ENCODE measurements around the gene FGF4.

Gene FGF4

DNA sequence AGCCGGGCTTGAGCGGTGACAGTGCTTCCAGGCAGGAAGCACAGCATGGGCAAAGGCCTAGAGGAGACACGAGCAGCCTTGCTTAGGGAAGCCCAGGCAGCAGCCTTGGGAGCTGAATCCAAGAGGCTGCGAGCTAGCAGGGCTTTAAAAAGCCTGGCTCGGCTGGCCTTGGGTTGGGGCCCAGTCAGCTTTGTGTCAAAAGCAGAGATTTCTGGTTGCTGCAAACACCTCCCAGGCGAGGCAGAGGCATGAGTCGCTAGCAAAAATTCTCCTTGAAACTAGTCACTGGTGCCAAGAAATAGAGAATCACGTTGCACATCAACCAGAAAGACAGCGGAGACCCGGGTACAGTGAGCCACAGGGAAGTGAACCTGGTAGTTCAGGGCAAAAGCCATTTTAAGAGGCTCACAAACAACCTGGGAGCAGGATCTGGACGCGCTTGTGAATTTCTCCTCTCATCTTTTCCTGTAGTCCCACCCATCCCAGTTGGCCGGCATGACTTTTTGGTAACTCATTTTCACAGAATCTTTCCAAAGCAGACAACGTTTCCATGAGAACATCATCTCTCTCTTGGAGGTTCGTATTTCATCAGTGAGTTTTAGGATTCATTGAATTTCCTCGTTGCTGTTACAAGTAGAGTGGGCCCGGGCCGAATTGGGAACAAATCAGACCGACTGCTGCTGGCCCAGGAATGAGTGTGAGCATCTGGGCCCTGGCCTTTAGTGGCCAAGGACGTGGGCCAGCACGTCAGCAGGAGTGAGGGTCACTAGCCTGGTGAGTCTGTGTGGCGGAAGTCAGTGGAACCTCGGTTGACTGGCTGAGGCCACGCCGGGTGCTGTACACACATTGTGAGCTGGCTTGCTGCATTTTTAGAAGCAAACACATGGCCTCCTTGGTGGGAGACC, 16.4 kb upstream of the FGF4 start:
- no peaks in the 10 kb centered on the region for H3K36me3 ChIP-seq
- H3K27ac ChIP-seq: no peak overlapping the region
- H3K4me3 ChIP-seq (ENCODE audit: low read depth, low read length): no peak overlapping the region
- DNase-seq: no peak
- TF ChIP-seq, protein P1, sequence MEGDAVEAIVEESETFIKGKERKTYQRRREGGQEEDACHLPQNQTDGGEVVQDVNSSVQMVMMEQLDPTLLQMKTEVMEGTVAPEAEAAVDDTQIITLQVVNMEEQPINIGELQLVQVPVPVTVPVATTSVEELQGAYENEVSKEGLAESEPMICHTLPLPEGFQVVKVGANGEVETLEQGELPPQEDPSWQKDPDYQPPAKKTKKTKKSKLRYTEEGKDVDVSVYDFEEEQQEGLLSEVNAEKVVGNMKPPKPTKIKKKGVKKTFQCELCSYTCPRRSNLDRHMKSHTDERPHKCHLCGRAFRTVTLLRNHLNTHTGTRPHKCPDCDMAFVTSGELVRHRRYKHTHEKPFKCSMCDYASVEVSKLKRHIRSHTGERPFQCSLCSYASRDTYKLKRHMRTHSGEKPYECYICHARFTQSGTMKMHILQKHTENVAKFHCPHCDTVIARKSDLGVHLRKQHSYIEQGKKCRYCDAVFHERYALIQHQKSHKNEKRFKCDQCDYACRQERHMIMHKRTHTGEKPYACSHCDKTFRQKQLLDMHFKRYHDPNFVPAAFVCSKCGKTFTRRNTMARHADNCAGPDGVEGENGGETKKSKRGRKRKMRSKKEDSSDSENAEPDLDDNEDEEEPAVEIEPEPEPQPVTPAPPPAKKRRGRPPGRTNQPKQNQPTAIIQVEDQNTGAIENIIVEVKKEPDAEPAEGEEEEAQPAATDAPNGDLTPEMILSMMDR (IDR thresholded peaks at IDR 0.05; ENCODE audit: low read depth, low read length): no peak
- H3K9me3 ChIP-seq (ENCODE audit: severe bottlenecking): no peaks in the 10 kb centered on the region
- no peaks in the 10 kb centered on the region for H3K27me3 ChIP-seq (ENCODE audit: insufficient read depth, low read depth, severe bottlenecking)

- DNase-seq: no peak
Measured at GRCh38 chr11:69788956-69789355, 13.8 kb upstream of the FGF4 start.

GRCh38 chr11:69787906-69788305, 12.8 kb upstream of the FGF4 start:
- Histone ChIP-seq H3K27me3 (ENCODE audit: insufficient read depth, low read depth, severe bottlenecking) (no peaks in the 10 kb centered on the region), H3K9me3 (ENCODE audit: severe bottlenecking) (no peaks in the 10 kb centered on the region), H3K27ac (no peak overlapping the region), H3K36me3 (no peaks in the 10 kb centered on the region), H3K4me3 (ENCODE audit: low read depth, low read length) (no peak overlapping the region)
- no peak for DNase-seq
- TF ChIP-seq, protein P1 (IDR thresholded peaks at IDR 0.05; ENCODE audit: low read depth, low read length): no peak

More at GRCh38 chr11:69788956-69789355, 13.8 kb upstream of the FGF4 start:
- Histone ChIP-seq H3K27me3 (ENCODE audit: insufficient read depth, low read depth, severe bottlenecking) (no peaks in the 10 kb centered on the region), H3K27ac (no peak overlapping the region), H3K4me3 (ENCODE audit: low read depth, low read length) (no peak overlapping the region), H3K9me3 (ENCODE audit: severe bottlenecking) (no peaks in the 10 kb centered on the region), H3K36me3 (no peaks in the 10 kb centered on the region)
- TF ChIP-seq, protein P1 (IDR thresholded peaks at IDR 0.05; ENCODE audit: low read depth, low read length): no peak

- no peak for DNase-seq
- H3K4me3 ChIP-seq (ENCODE audit: low read depth, low read length): no peak overlapping the region
- TF ChIP-seq, protein P1 (IDR thresholded peaks at IDR 0.05; ENCODE audit: low read depth, low read length): no peak
- no peaks in the 10 kb centered on the region for H3K9me3 ChIP-seq (ENCODE audit: severe bottlenecking)
- H3K36me3 ChIP-seq: no peaks in the 10 kb centered on the region
- H3K27me3 ChIP-seq (ENCODE audit: insufficient read depth, low read depth, severe bottlenecking): no peaks in the 10 kb centered on the region
- H3K27ac ChIP-seq: no peak overlapping the region
Measured at GRCh38 chr11:69787457-69787856, 12.3 kb upstream of the FGF4 start.

DNA sequence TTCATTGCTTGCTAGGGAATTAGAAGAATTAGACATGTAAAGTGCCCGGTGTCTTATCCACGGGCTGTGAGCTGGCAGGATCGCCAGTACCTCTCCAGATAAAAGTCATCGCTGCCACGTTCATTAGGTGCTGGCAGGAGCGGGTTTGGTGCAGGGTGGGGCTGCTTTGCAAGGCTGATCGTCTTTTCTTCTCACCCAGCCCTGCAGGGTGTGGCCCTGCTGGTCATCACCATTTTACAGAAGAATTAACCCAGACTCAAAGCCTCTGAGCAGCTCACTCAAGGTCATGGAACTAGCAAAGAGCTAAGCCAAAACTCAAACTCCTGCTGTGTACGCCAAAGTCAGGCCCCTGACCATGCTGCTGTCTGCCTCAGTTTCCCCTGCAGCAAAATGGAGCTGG, 6.1 kb upstream of the FGF4 start:
- TF ChIP-seq, protein P1 (IDR thresholded peaks at IDR 0.05; ENCODE audit: low read depth, low read length): no peak
- peaks cover 2% of the 10 kb centered on the region for H3K27me3 ChIP-seq (ENCODE audit: insufficient read depth, low read depth, severe bottlenecking)
- H3K36me3 ChIP-seq: no peaks in the 10 kb centered on the region
- no peaks in the 10 kb centered on the region for H3K9me3 ChIP-seq (ENCODE audit: severe bottlenecking)
- H3K27ac ChIP-seq: no peak overlapping the region
- DNase-seq: no peak
- H3K4me3 ChIP-seq (ENCODE audit: low read depth, low read length): no peak overlapping the region

Data from WERI-Rb-1 (cell line).